GM10266 (cell line): ENCODE data around the gene LTBP2.

Experiments used
- DNase-seq: peaks from one replicate; pipeline ENCODE4 v3.0.0; 2012; ENCODE audit errors: extremely low spot score
- CTCF ChIP-seq: IDR thresholded peaks from 2 replicates; pipeline ENCODE4 v1.5.1; 2012; ENCODE audit warnings: mild to moderate bottlenecking, low read depth; ENCODE audit not compliant: control insufficient read depth, insufficient read depth; ENCODE audit errors: missing control alignments

Gene LTBP2

GRCh38 chr14:74618078-74618952 lies 6.3 kb upstream of the LTBP2 start:
- DNase-seq, result no peak

GRCh38 chr14:74616996-74617700 lies 5.1 kb upstream of the LTBP2 start:
- TF ChIP-seq CTCF, result no peak
- DNase-seq, result no peak

More at GRCh38 chr14:74618078-74618952, 6.3 kb upstream of the LTBP2 start:
- no peak for TF ChIP-seq CTCF

GRCh38 chr14:74616507-74616906 lies 4.5 kb upstream of the LTBP2 start:
- no peak for TF ChIP-seq CTCF
- DNase-seq, result no peak

GRCh38 chr14:74615735-74616134 lies 3.7 kb upstream of the LTBP2 start:
- no peak for DNase-seq
- TF ChIP-seq CTCF, result no peak

- no peak for TF ChIP-seq CTCF
- peak; percentile 50 for DNase-seq
These were observed 2.8 kb upstream of the LTBP2 start for GRCh38 chr14:74614508-74615495.

GRCh38 chr14:74613211-74613914 lies 1.3 kb upstream of the LTBP2 start:
- DNase-seq, result no peak
- TF ChIP-seq CTCF, result no peak
